WTC11 (cell line): ENCODE measurements around the gene C20orf96. TPM values are rescaled to one million over a fixed set of nuclear protein-coding genes. Genes with fewer than 3 reads are reported as not detected.
A peak's percentile ranks its signal among the peaks of the same experiment; 100 is the strongest.

ENCODE experiments used
- ATAC-seq: fragments of 200-7000 bp; cut with Tn5 transposase; 2 replicates; pipeline ENCODE4 v1.10.0; 2021; ENCODE audit warnings: mild to moderate bottlenecking, moderate library complexity
- CTCF ChIA-PET: fragments of 300-600 bp; sonication (Branson Sonifier 250); formaldehyde crosslinking; loops from one replicate; lab custom pipeline; 2021; ENCODE audit warnings: antibody characterized with exemption; lab: Charles Lee
- POLR2A ChIA-PET: fragments of 350-600 bp; sonication (Branson Sonifier 250); formaldehyde crosslinking; loops from one replicate; lab custom pipeline; 2021; ENCODE audit warnings: antibody characterized with exemption; lab: Charles Lee
- DNase-seq: peaks from one replicate; pipeline ENCODE4 v3.0.0; 2021; ENCODE audit warnings: low spot score
- H3K27ac Mint-ChIP-seq: 2 replicates; pipeline ENCODE4 v1.8.0; 2021; ENCODE audit warnings: mixed read lengths
- H3K27me3 Mint-ChIP-seq: 2 replicates; pipeline ENCODE4 v1.8.0; 2021; ENCODE audit warnings: low read depth, mild to moderate bottlenecking, moderate library complexity, mixed read lengths
- H3K36me3 Mint-ChIP-seq: 2 replicates; pipeline ENCODE4 v1.8.0; 2021; ENCODE audit warnings: mixed read lengths
- H3K4me1 Mint-ChIP-seq: 2 replicates; pipeline ENCODE4 v1.8.0; 2022; ENCODE audit warnings: mixed read lengths
- H3K4me3 Mint-ChIP-seq: 2 replicates; pipeline ENCODE4 v1.8.0; 2021; ENCODE audit warnings: mild to moderate bottlenecking, moderate library complexity, mixed read lengths
- H3K9me3 Mint-ChIP-seq: 2 replicates; pipeline ENCODE4 v1.8.0; 2021; ENCODE audit warnings: mixed read lengths
- ATF1 ChIP-seq: sonication (generic); formaldehyde crosslinking; IDR thresholded peaks from 2 replicates; pipeline ENCODE4 v1.8.1; 2023; ENCODE audit warnings: mild to moderate bottlenecking, moderate library complexity, missing genetic modification reagents
- CTCF ChIP-seq: fragments of 200-600 bp; IDR thresholded peaks from 2 replicates; pipeline ENCODE4 v1.8.0; 2022; ENCODE audit warnings: antibody characterized with exemption
- ESRRA ChIP-seq: sonication (generic); formaldehyde crosslinking; IDR thresholded peaks from 2 replicates; pipeline ENCODE4 v1.8.1; 2022; ENCODE audit warnings: mild to moderate bottlenecking, missing genetic modification reagents, borderline replicate concordance
- FOXP4 ChIP-seq: sonication (generic); formaldehyde crosslinking; IDR thresholded peaks from 2 replicates; pipeline ENCODE4 v1.8.0; 2022; ENCODE audit warnings: mild to moderate bottlenecking, missing genetic modification reagents
- GRHL2 ChIP-seq: fragments of 250-450 bp; sonication (Bioruptor Pico); IDR thresholded peaks from 2 replicates; pipeline ENCODE4 v1.8.0; 2022; ENCODE audit warnings: mild to moderate bottlenecking, moderate library complexity; ENCODE audit not compliant: insufficient replicate concordance, severe bottlenecking
- GTF2I ChIP-seq: fragments of 250-450 bp; sonication (Bioruptor Pico); conservative IDR thresholded peaks from 2 replicates; pipeline ENCODE4 v1.4.0; 2021; ENCODE audit warnings: mild to moderate bottlenecking
- HMGA2 ChIP-seq: fragments of 250-450 bp; sonication (Bioruptor Pico); IDR thresholded peaks from 2 replicates; pipeline ENCODE4 v1.4.0; 2021; ENCODE audit warnings: mild to moderate bottlenecking, moderate library complexity
- JUN ChIP-seq: sonication (generic); formaldehyde crosslinking; IDR thresholded peaks from 2 replicates; pipeline ENCODE4 v1.8.0; 2023; ENCODE audit warnings: mild to moderate bottlenecking, missing genetic modification reagents
- MAX ChIP-seq: sonication (generic); formaldehyde crosslinking; IDR thresholded peaks from 2 replicates; pipeline ENCODE4 v1.8.0; 2022; ENCODE audit warnings: mild to moderate bottlenecking, missing genetic modification reagents
- MXD4 ChIP-seq: fragments of 250-450 bp; sonication (Bioruptor Pico); IDR thresholded peaks from 2 replicates; pipeline ENCODE4 v1.8.0; 2021; ENCODE audit warnings: mild to moderate bottlenecking, moderate library complexity, borderline replicate concordance
- NFE2L1 ChIP-seq: sonication (generic); formaldehyde crosslinking; IDR thresholded peaks from 2 replicates; pipeline ENCODE4 v1.8.1; 2023; ENCODE audit warnings: missing genetic modification reagents
- NFYB ChIP-seq: sonication (generic); formaldehyde crosslinking; conservative IDR thresholded peaks from 2 replicates; pipeline ENCODE4 v1.8.0; 2022; ENCODE audit warnings: low read depth, missing genetic modification reagents
- NR3C1 ChIP-seq: sonication (generic); formaldehyde crosslinking; conservative IDR thresholded peaks from 2 replicates; pipeline ENCODE4 v1.8.1; 2023; ENCODE audit warnings: low read depth, mild to moderate bottlenecking, missing genetic modification reagents
- PREB ChIP-seq: sonication (generic); formaldehyde crosslinking; IDR thresholded peaks from 2 replicates; pipeline ENCODE4 v1.8.1; 2022; ENCODE audit warnings: mild to moderate bottlenecking, missing genetic modification reagents, moderate library complexity, borderline replicate concordance
- PRRX2 ChIP-seq: fragments of 250-450 bp; sonication (Bioruptor Pico); IDR thresholded peaks from 2 replicates; pipeline ENCODE4 v1.8.0; 2021; ENCODE audit warnings: mild to moderate bottlenecking
- RORB ChIP-seq: fragments of 250-450 bp; sonication (Bioruptor Pico); IDR thresholded peaks from 2 replicates; pipeline ENCODE4 v1.9.0; 2021; ENCODE audit warnings: mild to moderate bottlenecking
- TEAD1 ChIP-seq: sonication (generic); formaldehyde crosslinking; IDR thresholded peaks from 2 replicates; pipeline ENCODE4 v1.8.0; 2022; ENCODE audit warnings: mild to moderate bottlenecking, missing genetic modification reagents
- ZMAT4 ChIP-seq: fragments of 250-450 bp; sonication (Bioruptor Pico); IDR thresholded peaks from 2 replicates; pipeline ENCODE4 v1.9.0; 2021; ENCODE audit warnings: mild to moderate bottlenecking
- ZNF138 ChIP-seq: sonication (generic); formaldehyde crosslinking; conservative IDR thresholded peaks from 2 replicates; pipeline ENCODE4 v1.8.1; 2022; ENCODE audit warnings: mild to moderate bottlenecking, moderate library complexity, missing genetic modification reagents
- ZNF317 ChIP-seq: sonication (generic); formaldehyde crosslinking; IDR thresholded peaks from 2 replicates; pipeline ENCODE4 v1.8.1; 2023; ENCODE audit warnings: low read depth, mild to moderate bottlenecking, moderate library complexity, missing genetic modification reagents, borderline replicate concordance
- ZNF396 ChIP-seq: fragments of 250-450 bp; sonication (Bioruptor Pico); IDR thresholded peaks from 2 replicates; pipeline ENCODE4 v1.8.0; 2021; ENCODE audit warnings: mild to moderate bottlenecking, moderate library complexity, borderline replicate concordance
- ZNF416 ChIP-seq: fragments of 250-450 bp; sonication (Bioruptor Pico); IDR thresholded peaks from 2 replicates; pipeline ENCODE4 v1.9.0; 2021; ENCODE audit warnings: mild to moderate bottlenecking, inconsistent platforms
- ZNF423 ChIP-seq: fragments of 250-450 bp; sonication (Bioruptor Pico); IDR thresholded peaks from 2 replicates; pipeline ENCODE4 v2.1.2; 2022; ENCODE audit warnings: mild to moderate bottlenecking, moderate library complexity
- ZNF425 ChIP-seq: fragments of 250-450 bp; sonication (Bioruptor Pico); conservative IDR thresholded peaks from 2 replicates; pipeline ENCODE4 v1.9.0; 2021; ENCODE audit warnings: mild to moderate bottlenecking
- ZNF532 ChIP-seq: fragments of 250-450 bp; sonication (Bioruptor Pico); IDR thresholded peaks from 2 replicates; pipeline ENCODE4 v1.9.0; 2021; ENCODE audit warnings: mild to moderate bottlenecking, borderline replicate concordance
- total RNA-seq: library from RNA; stranded (reverse); gene quantifications from 3 replicates; pipeline ENCODE4 v1.2.3, GENCODE V29; 2021

Gene C20orf96
- total RNA-seq, 1 experiment from 2014 or later, result 22.1 TPM

GRCh38 chr20:324177-325044 is 33.9 kb upstream of the C20orf96 start:
- CTCF ChIA-PET, result interaction anchor here (0.8 to 3.9 kb wide), 16 partner anchors 9 to 60 kb away, joined by 3 to 55 read pairs (median 5); partner anchors contain the start of gene NRSN2
- Mint-ChIP-seq H3K36me3 (peaks cover 27% of the 10 kb centered on the region), H3K4me3 (peak overlapping the region; percentile 88), H3K27ac (peak overlapping the region; percentile 100), H3K4me1 (peaks cover 48% of the 10 kb centered on the region), H3K27me3 (no peaks in the 10 kb centered on the region; the same call in 1 of the 2 replicates), H3K9me3 (peaks cover 5% of the 10 kb centered on the region)
- POLR2A ChIA-PET, result interaction anchor here (0.5 to 5.0 kb wide), 13 partner anchors 10 to 74 kb away, joined by 3 to 110 read pairs (median 5); partner anchors contain the start of genes NRSN2, TRIB3 and ZCCHC3
- ATAC-seq (peak; percentile 31), DNase-seq (peak; percentile 91)
- TF ChIP-seq ZNF423 (CRISPR knock-in tag) (no peak), ZNF425 (no peak), ZNF532 (CRISPR knock-in tag) (no peak), ATF1 (CRISPR knock-in tag) (no peak), ZMAT4 (CRISPR knock-in tag) (no peak), ZNF396 (no peak), CTCF (no peak), NFYB (CRISPR knock-in tag) (0 out of 2 replicates have a peak, but pooled peaks have one; percentile 46), RORB (no peak), FOXP4 (CRISPR knock-in tag) (peak; percentile 94), NFE2L1 (CRISPR knock-in tag) (peak; percentile 91), GRHL2 (CRISPR knock-in tag) (no peak), PRRX2 (CRISPR knock-in tag) (no peak), MAX (peak; percentile 99), PREB (peak; percentile 82; the same call in 1 of the 2 replicates), MXD4 (CRISPR knock-in tag) (no peak), TEAD1 (CRISPR knock-in tag) (peak; percentile 85), ZNF416 (CRISPR knock-in tag) (no peak), ZNF138 (CRISPR knock-in tag) (0 out of 2 replicates have a peak, but pooled peaks have one; percentile 36), NR3C1 (no peak), ESRRA (CRISPR knock-in tag) (peak; percentile 95), HMGA2 (no peak), ZNF317 (CRISPR knock-in tag) (0 out of 2 replicates have a peak, but pooled peaks have one; percentile 45), JUN (CRISPR knock-in tag) (no peak), GTF2I (CRISPR knock-in tag) (no peak)
